ENCODE data around the gene PIGB. TPM values are rescaled to one million over a fixed set of nuclear protein-coding genes. Genes with fewer than 3 reads are reported as not detected.

PIGB gene
- total RNA-seq, 2 experiments from 2014 or later: 10.3 to 27.6 TPM

DNA sequence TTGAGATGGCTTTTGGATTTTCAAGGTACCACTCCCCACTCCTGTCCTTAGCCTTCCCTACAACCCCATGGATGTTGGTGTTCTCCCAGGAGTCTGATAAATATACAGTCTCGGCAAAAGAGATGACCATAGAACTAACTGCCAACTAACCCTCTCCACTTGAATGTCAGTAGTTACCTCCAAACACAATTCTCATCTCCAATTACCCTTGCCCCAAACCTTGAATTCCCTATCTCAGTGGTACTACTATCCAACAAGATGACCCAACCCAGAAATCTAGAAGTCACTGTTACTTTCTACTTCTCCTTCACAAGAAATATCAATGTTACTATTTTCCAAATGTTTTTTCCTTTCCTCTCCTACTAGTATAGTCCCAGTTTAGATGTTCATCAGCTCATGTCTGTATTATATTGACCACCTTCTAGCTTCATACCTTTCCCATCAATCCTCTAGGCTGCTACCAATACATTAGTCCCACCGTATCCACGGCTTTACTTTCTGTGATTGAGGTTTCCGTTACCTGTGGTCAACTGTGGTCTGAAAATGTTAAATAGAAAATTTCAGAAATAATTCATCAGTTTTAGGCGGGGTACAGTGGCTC lies 38.1 kb downstream of the PIGB start:
- Histone ChIP-seq H3K36me3 (ENCODE audit: insufficient read depth, low read length) (peaks cover 27% of the 10 kb centered on the region; the same call in 1 of the 2 replicates), H3K4me3 (ENCODE audit: low read depth, low read length, poor library complexity, severe bottlenecking) (no peak overlapping the region), H4K20me1 (ENCODE audit: insufficient read depth, low read length) (no peaks in the 10 kb centered on the region), H3K4me2 (ENCODE audit: low read length) (no peak overlapping the region), H3K4me1 (ENCODE audit: insufficient read depth, low read length, poor library complexity, severe bottlenecking) (no peaks in the 10 kb centered on the region), H3K9me2 (ENCODE audit: insufficient read depth, low read length) (no peaks in the 10 kb centered on the region), H3K9me3 (ENCODE audit: low read length) (no peaks in the 10 kb centered on the region), H3K79me2 (ENCODE audit: insufficient read depth, low read depth, low read length) (no peaks in the 10 kb centered on the region), H3K27ac (ENCODE audit: low read depth, low read length, poor library complexity, severe bottlenecking) (no peak overlapping the region), H2AFZ (ENCODE audit: low read length) (no peak overlapping the region)
- CTCF ChIA-PET (ENCODE audit: unreplicated experiment): no interaction called here
- POLR2A ChIA-PET: no interaction called here
- BruUV-seq (replicated peaks): no TSS peak
- intact Hi-C loops (cut with micrococcal nuclease; ENCODE audit: unreplicated experiment): loop anchor here (5.0 kb wide), 1 partner anchor 80 kb away; no protein-coding TSS in a partner anchor
- DNase-seq (ENCODE audit: low spot score): no peak
- TF ChIP-seq, protein P1, sequence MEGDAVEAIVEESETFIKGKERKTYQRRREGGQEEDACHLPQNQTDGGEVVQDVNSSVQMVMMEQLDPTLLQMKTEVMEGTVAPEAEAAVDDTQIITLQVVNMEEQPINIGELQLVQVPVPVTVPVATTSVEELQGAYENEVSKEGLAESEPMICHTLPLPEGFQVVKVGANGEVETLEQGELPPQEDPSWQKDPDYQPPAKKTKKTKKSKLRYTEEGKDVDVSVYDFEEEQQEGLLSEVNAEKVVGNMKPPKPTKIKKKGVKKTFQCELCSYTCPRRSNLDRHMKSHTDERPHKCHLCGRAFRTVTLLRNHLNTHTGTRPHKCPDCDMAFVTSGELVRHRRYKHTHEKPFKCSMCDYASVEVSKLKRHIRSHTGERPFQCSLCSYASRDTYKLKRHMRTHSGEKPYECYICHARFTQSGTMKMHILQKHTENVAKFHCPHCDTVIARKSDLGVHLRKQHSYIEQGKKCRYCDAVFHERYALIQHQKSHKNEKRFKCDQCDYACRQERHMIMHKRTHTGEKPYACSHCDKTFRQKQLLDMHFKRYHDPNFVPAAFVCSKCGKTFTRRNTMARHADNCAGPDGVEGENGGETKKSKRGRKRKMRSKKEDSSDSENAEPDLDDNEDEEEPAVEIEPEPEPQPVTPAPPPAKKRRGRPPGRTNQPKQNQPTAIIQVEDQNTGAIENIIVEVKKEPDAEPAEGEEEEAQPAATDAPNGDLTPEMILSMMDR (conservative IDR thresholded peaks at IDR 0.05; ENCODE audit: low read length): no peak
- no peak for TF ChIP-seq EZH2phosphoT487 (IDR thresholded peaks at IDR 0.05; ENCODE audit: borderline replicate concordance, low read depth, low read length)

DNA sequence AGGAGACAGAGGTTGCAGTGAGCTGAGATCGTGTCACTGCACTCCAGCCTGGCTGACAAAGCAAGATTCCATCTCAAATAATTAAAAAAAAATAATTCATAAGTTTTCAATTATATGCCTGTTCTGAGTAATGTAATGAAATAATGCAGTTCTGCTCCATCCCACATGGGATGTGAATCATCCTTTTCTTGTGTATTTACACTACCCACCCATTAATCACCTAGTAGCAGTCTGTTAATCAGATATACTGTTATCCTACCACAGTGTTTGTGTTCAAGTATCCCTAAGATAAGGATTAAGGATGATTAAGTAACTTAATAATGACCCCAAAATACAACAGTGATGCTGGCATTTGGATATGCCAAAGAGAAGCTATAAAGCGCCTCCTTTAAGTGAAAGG lies 38.8 kb downstream of the PIGB start:
- H4K20me1 ChIP-seq (ENCODE audit: insufficient read depth, low read length): no peaks in the 10 kb centered on the region
- no peak for TF ChIP-seq EZH2phosphoT487 (IDR thresholded peaks at IDR 0.05; ENCODE audit: borderline replicate concordance, low read depth, low read length)
- TF ChIP-seq, protein P1 (conservative IDR thresholded peaks at IDR 0.05; ENCODE audit: low read length): no peak
- H3K9me3 ChIP-seq (ENCODE audit: low read length): no peaks in the 10 kb centered on the region
- intact Hi-C loops (cut with micrococcal nuclease; ENCODE audit: unreplicated experiment): loop anchor here (5.0 kb wide), 1 partner anchor 80 kb away; no protein-coding TSS in a partner anchor
- H3K4me3 ChIP-seq (ENCODE audit: low read depth, low read length, poor library complexity, severe bottlenecking): no peak overlapping the region
- peaks cover 24% of the 10 kb centered on the region; the same call in 1 of the 2 replicates for H3K36me3 ChIP-seq (ENCODE audit: insufficient read depth, low read length)
- no peaks in the 10 kb centered on the region for H3K79me2 ChIP-seq (ENCODE audit: insufficient read depth, low read depth, low read length)
- BruUV-seq (replicated peaks): no TSS peak
- no peaks in the 10 kb centered on the region for H3K4me1 ChIP-seq (ENCODE audit: insufficient read depth, low read length, poor library complexity, severe bottlenecking)
- CTCF ChIA-PET (ENCODE audit: unreplicated experiment): no interaction called here
- H3K27ac ChIP-seq (ENCODE audit: low read depth, low read length, poor library complexity, severe bottlenecking): no peak overlapping the region
- no peak overlapping the region for H3K4me2 ChIP-seq (ENCODE audit: low read length)
- H3K9me2 ChIP-seq (ENCODE audit: insufficient read depth, low read length): no peaks in the 10 kb centered on the region
- POLR2A ChIA-PET: interaction anchor here (1.8 kb wide), 1 partner anchor 13 kb away, joined by 9 read pairs; no protein-coding TSS in a partner anchor
- no peak overlapping the region for H2AFZ ChIP-seq (ENCODE audit: low read length)
- no peak for DNase-seq (ENCODE audit: low spot score)

DNA sequence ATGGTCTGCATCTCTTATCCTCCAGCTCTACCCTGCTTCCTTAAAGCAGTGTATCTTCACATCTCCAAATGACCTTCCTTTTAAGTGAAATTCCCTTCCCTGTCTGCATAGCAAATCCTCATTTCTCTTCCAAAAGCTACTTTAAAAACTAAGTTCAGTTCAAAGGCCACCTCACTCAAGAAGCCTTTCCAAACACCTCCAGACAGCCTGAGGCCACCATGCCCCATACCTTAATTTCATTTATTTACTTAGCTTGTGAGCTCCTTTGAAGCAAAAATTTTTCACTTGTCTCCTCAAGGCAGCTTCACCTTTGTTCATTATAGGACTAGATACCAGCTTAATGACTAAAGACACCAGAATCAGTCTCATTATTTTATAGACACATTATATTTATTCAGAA lies 39.4 kb downstream of the PIGB start:
- no peak overlapping the region for H2AFZ ChIP-seq (ENCODE audit: low read length)
- H3K27ac ChIP-seq (ENCODE audit: low read depth, low read length, poor library complexity, severe bottlenecking): no peak overlapping the region
- CTCF ChIA-PET (ENCODE audit: unreplicated experiment): no interaction called here
- TF ChIP-seq EZH2phosphoT487 (IDR thresholded peaks at IDR 0.05; ENCODE audit: borderline replicate concordance, low read depth, low read length): no peak
- H3K79me2 ChIP-seq (ENCODE audit: insufficient read depth, low read depth, low read length): no peaks in the 10 kb centered on the region
- no peaks in the 10 kb centered on the region for H3K9me2 ChIP-seq (ENCODE audit: insufficient read depth, low read length)
- no peaks in the 10 kb centered on the region for H4K20me1 ChIP-seq (ENCODE audit: insufficient read depth, low read length)
- no peak for DNase-seq (ENCODE audit: low spot score)
- intact Hi-C loops (cut with micrococcal nuclease; ENCODE audit: unreplicated experiment): loop anchor here (5.0 kb wide), 1 partner anchor 79 kb away; no protein-coding TSS in a partner anchor
- POLR2A ChIA-PET: interaction anchor here (0.7 to 1.8 kb wide), 5 partner anchors 8 to 497 kb away, joined by 3 to 9 read pairs (median 4); partner anchors contain the start of genes CCPG1 and PIERCE2
- no TSS peak for BruUV-seq (replicated peaks)
- H3K4me1 ChIP-seq (ENCODE audit: insufficient read depth, low read length, poor library complexity, severe bottlenecking): no peaks in the 10 kb centered on the region
- H3K36me3 ChIP-seq (ENCODE audit: insufficient read depth, low read length): peaks cover 24% of the 10 kb centered on the region; the same call in 1 of the 2 replicates
- H3K4me3 ChIP-seq (ENCODE audit: low read depth, low read length, poor library complexity, severe bottlenecking): no peak overlapping the region
- H3K4me2 ChIP-seq (ENCODE audit: low read length): no peak overlapping the region
- no peaks in the 10 kb centered on the region for H3K9me3 ChIP-seq (ENCODE audit: low read length)
